HG03139 (cell line): Measurements from ENCODE around the gene TRPM3.

ENCODE experiments used
- ATAC-seq: cut with Tn5 transposase; IDR thresholded peaks from one replicate; pipeline ENCODE4 v1.9.1; 2021; ENCODE audit not compliant: unreplicated experiment

Gene TRPM3

GRCh38 chr9:71098801-71099200, 22.6 kb downstream of the TRPM3 start:
- ATAC-seq: no peak

DNA sequence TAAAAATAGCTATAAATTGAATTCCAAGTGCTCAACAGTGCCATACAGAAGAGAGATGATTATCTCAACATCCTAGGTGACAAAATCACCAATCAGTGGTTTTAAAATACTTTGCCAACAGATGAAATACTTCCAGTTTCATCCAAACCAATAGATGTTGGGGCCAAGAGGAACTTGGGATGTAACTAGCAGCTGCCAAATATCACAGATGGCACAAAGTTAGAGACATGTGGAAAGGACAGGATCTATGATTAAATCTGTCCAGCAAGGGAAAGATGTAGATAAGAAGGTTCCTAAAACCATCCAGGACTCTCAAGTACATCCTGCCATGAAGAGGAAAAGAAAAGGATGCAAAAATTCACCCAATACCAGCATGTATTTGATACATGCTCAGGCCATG, 23.8 kb downstream of the TRPM3 start:
- no peak for ATAC-seq

GRCh38 chr9:71096421-71097108, 24.9 kb downstream of the TRPM3 start:
- no peak for ATAC-seq

DNA sequence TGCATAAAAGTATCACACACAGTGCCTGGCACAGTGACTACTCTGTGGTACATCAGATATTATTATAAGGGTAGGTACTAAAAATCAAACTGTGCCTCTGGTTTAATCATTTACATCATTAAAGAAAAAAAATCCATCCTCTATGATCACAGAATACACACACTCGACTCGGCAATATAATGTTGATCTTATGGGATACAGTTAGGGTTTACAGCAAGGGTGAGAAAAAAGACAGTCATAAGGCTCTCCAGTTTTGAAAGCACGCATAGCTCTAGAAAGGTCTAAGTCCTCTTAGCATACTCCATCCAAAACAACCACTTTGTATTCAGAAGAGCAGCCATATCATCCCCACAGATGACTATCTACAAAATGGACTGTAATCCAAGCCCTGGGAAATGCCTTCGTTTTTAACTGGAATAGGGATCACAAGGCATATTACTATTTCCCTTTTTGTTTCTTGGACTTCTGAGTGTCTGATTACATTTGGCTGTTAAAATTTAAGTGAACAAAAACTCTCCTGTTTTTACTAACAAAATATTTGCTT, 26.6 kb downstream of the TRPM3 start:
- ATAC-seq: no peak

DNA sequence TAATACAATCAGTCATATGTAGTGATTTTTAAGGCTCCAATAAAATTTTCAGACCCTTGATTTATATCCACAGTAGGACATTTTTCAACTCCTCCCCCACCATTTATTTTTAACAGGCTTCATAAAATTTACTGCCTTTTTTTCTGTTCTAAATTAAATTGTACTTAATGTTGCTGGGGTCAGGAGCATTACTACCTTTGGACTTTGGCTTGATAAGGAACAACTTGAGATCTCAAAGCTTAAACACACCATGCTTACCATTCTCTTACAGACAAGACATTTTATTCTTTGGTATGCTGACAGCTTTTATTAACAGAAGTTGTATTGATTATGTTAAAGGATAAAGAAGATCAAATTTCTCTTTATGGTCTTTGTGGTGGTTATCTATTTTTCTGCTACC, 30.5 kb downstream of the TRPM3 start:
- no peak for ATAC-seq

DNA sequence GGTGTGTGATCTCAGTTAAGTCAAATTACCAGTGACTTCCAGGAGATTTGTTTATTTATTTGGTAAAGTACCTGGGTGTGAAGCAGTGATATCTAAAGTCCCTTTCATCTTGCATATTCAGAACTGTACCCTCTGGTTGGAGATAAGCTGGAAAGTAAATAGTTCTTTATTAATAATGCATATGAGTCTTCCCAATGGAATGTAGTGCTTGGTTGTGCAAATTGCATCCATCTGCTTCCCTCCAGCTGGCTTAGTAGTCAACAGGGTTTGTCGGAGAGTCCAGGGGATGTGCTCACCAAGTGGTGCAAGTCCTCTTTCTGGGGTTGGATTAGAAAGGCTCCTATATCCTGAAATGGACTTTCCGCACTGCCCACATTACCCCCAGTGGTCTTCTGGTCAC, 42.0 kb downstream of the TRPM3 start:
- ATAC-seq: no peak

GRCh38 chr9:71076096-71076495, 45.3 kb downstream of the TRPM3 start:
- ATAC-seq: no peak

DNA sequence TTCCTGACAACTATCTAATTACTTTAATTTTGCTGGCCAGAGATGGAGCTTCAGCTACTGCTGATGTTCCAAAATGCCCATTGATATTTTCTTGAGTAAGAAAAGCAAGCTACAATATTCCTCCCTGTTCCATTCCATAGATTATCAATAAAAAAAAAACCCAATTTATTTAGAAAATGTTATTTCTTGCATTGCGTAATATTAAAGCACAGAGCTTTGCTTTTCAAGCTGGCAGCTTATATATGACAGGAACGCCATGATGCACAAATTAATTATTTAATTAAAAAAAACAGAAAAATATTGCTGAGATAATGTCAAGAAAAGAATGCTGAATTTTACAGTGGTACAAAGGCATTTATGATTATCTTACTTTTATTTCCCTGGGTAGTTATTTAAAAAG, 47.9 kb downstream of the TRPM3 start:
- no peak for ATAC-seq

DNA sequence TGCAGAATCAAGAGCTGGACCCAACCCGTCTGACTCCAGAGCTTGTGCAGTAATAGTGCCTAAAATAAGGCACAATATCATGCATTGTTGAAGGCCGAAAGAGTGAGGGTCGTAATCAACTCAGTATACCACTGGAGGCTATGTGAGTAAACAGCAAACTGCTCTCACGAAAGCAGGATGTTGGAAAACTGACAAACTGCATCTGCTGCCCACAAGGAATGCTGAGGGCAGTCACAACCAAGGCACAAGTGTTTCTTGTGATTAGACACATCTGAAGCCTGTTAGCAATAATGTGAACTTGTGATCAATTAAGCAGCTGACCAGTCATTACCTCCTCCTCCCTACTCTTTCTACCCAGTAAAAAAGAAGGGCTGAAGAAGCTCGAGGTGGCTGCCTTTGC, 48.8 kb downstream of the TRPM3 start:
- no peak for ATAC-seq

DNA sequence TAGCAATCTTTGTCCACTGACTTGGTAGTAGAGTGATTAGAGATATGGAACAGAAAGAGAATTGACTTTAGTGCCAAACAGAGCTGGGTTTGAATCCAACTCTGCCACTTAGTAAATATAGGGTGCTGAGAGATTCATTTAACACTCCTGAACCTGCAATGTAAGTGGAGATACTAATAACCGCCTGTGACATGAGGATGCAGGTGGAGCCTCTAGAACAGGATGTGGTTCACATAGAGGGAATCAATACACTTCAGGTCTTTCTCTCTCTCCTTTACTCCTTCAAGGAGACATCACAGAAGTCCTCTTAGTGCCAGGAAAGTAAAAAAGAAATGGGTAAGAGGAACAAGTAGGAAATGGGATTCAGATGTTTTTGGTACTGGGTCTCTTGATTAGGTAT, 49.8 kb downstream of the TRPM3 start:
- ATAC-seq: no peak

- no peak for ATAC-seq
Observed at GRCh38 chr9:71058660-71059059, 62.8 kb downstream of the TRPM3 start.

- ATAC-seq: no peak
Observed at GRCh38 chr9:71052287-71052686, 69.1 kb downstream of the TRPM3 start.

- ATAC-seq: no peak
Observed at GRCh38 chr9:71048280-71048679, 73.1 kb downstream of the TRPM3 start.

- ATAC-seq: no peak
Observed at GRCh38 chr9:71042448-71042990, 78.9 kb downstream of the TRPM3 start.

DNA sequence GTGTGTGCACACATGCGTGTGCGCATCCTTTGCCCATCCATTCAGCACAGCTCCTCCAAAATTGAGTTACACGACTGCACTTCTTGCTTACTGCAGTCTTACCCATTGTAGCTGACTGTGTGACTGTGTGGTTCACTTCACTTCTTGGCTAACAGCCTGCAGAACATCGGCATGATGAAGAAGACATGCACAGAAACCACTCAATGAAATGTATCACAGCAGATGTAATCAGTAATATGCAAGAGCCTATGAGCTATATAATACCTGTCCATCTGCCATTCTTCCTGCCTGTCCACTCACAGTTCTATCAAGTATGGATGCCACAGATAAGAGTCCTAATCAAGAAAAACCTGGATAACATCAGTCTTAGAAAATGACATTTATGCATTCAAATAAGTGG, 83.9 kb downstream of the TRPM3 start:
- ATAC-seq: no peak

DNA sequence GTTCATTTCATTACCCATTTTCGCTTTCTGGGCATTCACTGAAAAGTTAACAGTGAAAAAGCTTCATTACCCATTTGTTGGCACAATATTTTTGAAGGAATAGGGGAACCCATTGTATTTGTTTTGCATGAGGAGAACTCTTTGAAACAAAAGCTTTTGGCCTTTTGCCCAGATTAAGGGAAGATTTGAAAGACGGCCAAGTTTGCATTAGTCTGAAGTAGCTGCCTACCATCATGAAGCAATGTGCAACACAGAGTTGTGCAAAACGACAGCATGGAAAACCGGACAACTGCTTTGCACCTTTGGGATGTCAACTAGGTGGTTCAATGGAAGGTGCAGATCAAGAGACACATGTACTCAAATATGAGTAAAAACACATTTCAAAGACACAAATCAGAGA, 84.9 kb downstream of the TRPM3 start:
- ATAC-seq: no peak

DNA sequence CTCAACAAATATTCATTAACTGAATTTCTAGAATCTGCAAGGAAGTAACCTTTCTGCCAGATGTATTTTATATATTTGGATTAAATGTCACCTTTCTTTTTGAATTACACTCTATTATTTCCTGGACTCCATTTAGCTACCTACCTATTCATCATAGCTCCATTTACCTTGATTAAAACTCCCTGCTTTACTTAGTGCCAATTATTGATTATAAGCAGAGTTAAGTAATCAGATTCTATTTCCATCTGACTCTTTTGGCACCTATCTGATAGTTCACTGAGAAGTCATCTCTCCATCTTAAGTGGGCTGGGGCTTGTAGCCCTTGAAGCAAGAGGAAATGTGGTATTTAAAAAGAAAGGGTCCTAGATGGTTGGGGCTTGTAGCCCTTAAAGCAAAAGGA, 88.6 kb downstream of the TRPM3 start:
- no peak for ATAC-seq

- no peak for ATAC-seq
Observed at GRCh38 chr9:71025728-71026127, 95.7 kb downstream of the TRPM3 start.

GRCh38 chr9:71025201-71025600, 96.2 kb downstream of the TRPM3 start:
- ATAC-seq: no peak

DNA sequence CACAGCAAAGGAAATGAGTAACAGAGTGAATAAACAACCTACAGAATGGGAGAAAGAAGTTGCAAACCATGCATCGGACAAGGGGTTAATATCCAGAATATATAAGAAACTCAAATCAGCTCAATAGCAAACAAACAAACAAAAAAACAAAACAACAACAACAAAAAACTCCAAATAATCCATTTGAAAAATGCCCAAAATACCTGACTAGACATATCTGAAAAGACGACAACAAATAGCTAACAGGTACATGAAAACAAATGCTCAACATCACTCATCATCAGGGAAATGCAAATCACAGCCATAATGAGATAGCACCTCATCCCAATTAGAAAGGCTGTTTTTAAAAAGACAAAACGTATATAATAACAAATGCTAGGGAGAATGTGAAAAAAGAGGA, 111.2 kb downstream of the TRPM3 start:
- ATAC-seq: no peak

GRCh38 chr9:71005456-71005855, 116.0 kb downstream of the TRPM3 start:
- ATAC-seq: no peak

DNA sequence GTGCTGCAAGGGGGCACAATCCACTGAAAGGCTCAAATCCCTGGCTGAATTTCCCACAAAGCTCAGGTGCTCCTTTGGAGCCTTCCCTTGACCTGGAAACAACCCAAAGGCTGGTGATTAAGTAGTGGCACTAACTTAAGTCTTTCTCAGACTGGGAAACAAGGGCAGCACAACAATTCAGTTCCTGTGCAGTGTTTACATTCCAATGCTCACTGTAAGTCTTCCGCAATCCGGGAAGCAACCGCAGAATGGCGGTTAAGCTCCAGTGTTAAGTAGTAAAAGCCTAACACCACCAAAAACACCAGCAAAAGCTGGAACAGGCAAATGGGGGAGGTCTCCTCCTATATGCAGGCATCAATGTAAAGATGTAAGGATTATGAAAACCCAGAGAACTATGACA, 117.2 kb downstream of the TRPM3 start:
- no peak for ATAC-seq

DNA sequence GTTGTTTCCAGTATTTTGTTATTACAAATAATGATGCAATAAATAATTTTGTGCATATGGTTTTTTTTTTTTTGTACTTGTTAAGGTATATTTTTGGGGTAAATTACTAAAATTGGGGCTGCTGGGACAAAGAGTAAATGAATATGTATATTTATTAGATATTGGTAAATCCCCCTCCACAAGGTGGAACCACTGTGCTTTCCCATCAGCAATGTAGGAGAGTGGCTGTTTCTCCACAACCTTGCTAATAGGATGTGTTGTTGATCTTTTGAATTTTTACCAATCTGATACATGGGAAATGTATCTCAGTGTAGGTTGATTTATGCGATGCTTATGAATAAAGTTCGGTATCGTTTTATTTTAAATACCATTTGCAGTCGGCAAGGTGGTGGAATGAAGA, 118.1 kb downstream of the TRPM3 start:
- ATAC-seq: no peak
